OCI-LY1 (cell line): ENCODE data around the gene NTSR1.

Experiments used
- EZH2 ChIP-seq: fragments of 200-600 bp; sonication (generic), shearing (Covaris generic); IDR thresholded peaks from 2 replicates; pipeline ENCODE4 v1.8.0; 2017; ENCODE audit warnings: borderline replicate concordance, mixed run types, mild to moderate bottlenecking, antibody characterized with exemption, low read length, moderate library complexity, mixed read lengths
- TF ChIP-seq, protein P1 (sequence below): fragments of 200-600 bp; sonication (generic), shearing (Covaris generic); IDR thresholded peaks from 2 replicates; pipeline ENCODE4 v1.5.1; 2017; ENCODE audit warnings: mild to moderate bottlenecking, antibody characterized with exemption, low read length, moderate library complexity, mixed read lengths

DNA sequence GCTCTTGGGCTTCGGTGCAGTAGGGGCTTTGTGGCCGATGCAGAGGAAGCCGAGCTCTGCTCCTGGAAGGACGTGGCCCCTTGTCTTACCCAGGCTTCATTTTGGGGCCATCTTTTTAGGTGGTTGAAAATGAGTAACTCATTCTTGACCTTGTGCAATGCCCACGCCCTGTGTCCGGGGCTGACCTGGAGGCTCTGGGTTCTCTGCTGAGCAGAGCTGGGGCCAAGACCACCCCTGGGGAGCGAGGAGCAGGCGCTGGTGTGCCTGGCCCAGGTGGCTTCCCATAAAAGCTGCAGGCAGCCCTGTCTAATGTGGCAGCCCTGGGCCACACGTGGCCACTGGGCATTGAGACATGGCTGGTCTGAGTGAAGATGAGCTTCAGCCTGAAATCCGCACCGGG, 25.7 kb downstream of the NTSR1 start:
- TF ChIP-seq, protein P1, sequence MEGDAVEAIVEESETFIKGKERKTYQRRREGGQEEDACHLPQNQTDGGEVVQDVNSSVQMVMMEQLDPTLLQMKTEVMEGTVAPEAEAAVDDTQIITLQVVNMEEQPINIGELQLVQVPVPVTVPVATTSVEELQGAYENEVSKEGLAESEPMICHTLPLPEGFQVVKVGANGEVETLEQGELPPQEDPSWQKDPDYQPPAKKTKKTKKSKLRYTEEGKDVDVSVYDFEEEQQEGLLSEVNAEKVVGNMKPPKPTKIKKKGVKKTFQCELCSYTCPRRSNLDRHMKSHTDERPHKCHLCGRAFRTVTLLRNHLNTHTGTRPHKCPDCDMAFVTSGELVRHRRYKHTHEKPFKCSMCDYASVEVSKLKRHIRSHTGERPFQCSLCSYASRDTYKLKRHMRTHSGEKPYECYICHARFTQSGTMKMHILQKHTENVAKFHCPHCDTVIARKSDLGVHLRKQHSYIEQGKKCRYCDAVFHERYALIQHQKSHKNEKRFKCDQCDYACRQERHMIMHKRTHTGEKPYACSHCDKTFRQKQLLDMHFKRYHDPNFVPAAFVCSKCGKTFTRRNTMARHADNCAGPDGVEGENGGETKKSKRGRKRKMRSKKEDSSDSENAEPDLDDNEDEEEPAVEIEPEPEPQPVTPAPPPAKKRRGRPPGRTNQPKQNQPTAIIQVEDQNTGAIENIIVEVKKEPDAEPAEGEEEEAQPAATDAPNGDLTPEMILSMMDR: no peak
- no peak for TF ChIP-seq EZH2
